GM12878 (cell line): ENCODE measurements around the gene BMPR1B.

Experiments
- CBX5 ChIP-seq: sonication (generic); IDR thresholded peaks from 2 replicates; pipeline ENCODE4 v1.6.1; 2016; ENCODE audit warnings: low read depth, moderate library complexity, mild to moderate bottlenecking, inconsistent platforms
- MTA3 ChIP-seq: IDR thresholded peaks from 2 replicates; pipeline ENCODE4 v1.6.1; 2012; ENCODE audit warnings: low read length, inconsistent platforms, borderline replicate concordance
- POLR2A ChIP-seq: IDR thresholded peaks from 2 replicates; pipeline ENCODE4 v1.6.1; 2011; ENCODE audit warnings: low read depth, mild to moderate bottlenecking, low read length
- RAD21 ChIP-seq: IDR thresholded peaks from 2 replicates; pipeline ENCODE4 v1.6.1; 2011; ENCODE audit warnings: mild to moderate bottlenecking, low read depth, low read length, moderate library complexity; ENCODE audit not compliant: insufficient read depth
- SMC3 ChIP-seq: IDR thresholded peaks from 2 replicates; pipeline ENCODE4 v1.6.1; 2011; ENCODE audit warnings: low read length, improper control_type of control experiment, borderline replicate concordance
- TBL1XR1 ChIP-seq: IDR thresholded peaks from 2 replicates; pipeline ENCODE4 v1.6.1; 2012; ENCODE audit warnings: low read depth, low read length, improper control_type of control experiment
- TCF12 ChIP-seq: IDR thresholded peaks from 2 replicates; pipeline ENCODE4 v1.6.1; 2011; ENCODE audit warnings: low read depth, mild to moderate bottlenecking, low read length
- YY1 ChIP-seq: IDR thresholded peaks from 2 replicates; pipeline ENCODE4 v1.6.1; 2011; ENCODE audit warnings: low read depth, mild to moderate bottlenecking, low read length
- ZNF217 ChIP-seq: fragments of 450-650 bp; IDR thresholded peaks from 2 replicates; pipeline ENCODE4 v1.6.1; 2017; ENCODE audit warnings: antibody characterized with exemption, mild to moderate bottlenecking
- TF ChIP-seq, protein P1 (sequence below), 3 experiments: IDR thresholded peaks in 2 of 3; conservative IDR thresholded peaks in 1 of 3; 2 replicates each; pipeline ENCODE4 v1.5.1; 2011; ENCODE audit warnings: low read depth in 3 of 3, low read length in 3 of 3, mild to moderate bottlenecking in 3 of 3, control low read depth in 2 of 3, moderate library complexity in 2 of 3, inconsistent platforms in 1 of 3, mixed read lengths in 1 of 3; ENCODE audit not compliant: control insufficient read depth in 2 of 3, insufficient read depth in 1 of 3; ENCODE audit errors: extremely low read depth in 1 of 3
- TF ChIP-seq, protein P2 (sequence below): IDR thresholded peaks from 2 replicates; pipeline ENCODE4 v1.6.1; 2012; ENCODE audit warnings: low read depth, low read length, improper control_type of control experiment
- TF ChIP-seq, protein P3 (sequence below): IDR thresholded peaks from 2 replicates; pipeline ENCODE4 v1.6.1; 2012; ENCODE audit warnings: low read depth, low read length, improper control_type of control experiment
- TF ChIP-seq, protein P4 (sequence below): IDR thresholded peaks from 2 replicates; pipeline ENCODE4 v1.6.1; 2011; ENCODE audit warnings: low read depth, low read length, improper control_type of control experiment, borderline replicate concordance
- TF ChIP-seq, protein P5 (sequence below): IDR thresholded peaks from 2 replicates; pipeline ENCODE4 v1.6.1; 2011; ENCODE audit warnings: borderline replicate concordance, low read depth, mild to moderate bottlenecking, moderate library complexity, mixed read lengths, low read length; ENCODE audit not compliant: insufficient read depth; ENCODE audit errors: extremely low read length

DNA sequence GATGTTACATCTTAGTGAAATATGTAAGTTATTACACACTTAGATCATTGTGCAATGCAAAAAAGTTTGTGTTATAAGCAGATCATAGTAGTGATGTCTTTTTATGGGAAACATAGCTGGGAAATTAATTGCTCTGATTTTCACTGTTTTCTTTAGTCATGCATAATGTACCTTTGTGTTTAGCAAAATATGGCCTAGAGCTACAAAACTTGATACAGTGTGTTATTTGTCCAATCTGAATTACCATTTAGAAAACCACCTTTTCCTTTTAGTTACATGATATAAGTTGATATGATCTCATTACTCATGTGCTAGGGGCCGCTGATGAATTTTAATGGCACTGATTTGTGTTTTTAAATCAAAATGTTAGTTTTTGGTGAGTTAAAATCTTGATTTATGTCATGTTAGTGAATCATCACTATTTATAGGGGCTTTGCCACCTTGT, 2.0 kb downstream of the BMPR1B start:
- TF ChIP-seq ZNF217 = no peak
- TF ChIP-seq, protein P1, sequence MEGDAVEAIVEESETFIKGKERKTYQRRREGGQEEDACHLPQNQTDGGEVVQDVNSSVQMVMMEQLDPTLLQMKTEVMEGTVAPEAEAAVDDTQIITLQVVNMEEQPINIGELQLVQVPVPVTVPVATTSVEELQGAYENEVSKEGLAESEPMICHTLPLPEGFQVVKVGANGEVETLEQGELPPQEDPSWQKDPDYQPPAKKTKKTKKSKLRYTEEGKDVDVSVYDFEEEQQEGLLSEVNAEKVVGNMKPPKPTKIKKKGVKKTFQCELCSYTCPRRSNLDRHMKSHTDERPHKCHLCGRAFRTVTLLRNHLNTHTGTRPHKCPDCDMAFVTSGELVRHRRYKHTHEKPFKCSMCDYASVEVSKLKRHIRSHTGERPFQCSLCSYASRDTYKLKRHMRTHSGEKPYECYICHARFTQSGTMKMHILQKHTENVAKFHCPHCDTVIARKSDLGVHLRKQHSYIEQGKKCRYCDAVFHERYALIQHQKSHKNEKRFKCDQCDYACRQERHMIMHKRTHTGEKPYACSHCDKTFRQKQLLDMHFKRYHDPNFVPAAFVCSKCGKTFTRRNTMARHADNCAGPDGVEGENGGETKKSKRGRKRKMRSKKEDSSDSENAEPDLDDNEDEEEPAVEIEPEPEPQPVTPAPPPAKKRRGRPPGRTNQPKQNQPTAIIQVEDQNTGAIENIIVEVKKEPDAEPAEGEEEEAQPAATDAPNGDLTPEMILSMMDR (IDR thresholded peaks at IDR 0.05 in 2 of 3, conservative IDR thresholded peaks at IDR 0.05 in 1 of 3; ENCODE audit: control insufficient read depth in 2 of 3, extremely low read depth in 1 of 3, insufficient read depth in 1 of 3, low read depth in 3 of 3, low read length in 3 of 3) = no peak
- TF ChIP-seq, protein P2, sequence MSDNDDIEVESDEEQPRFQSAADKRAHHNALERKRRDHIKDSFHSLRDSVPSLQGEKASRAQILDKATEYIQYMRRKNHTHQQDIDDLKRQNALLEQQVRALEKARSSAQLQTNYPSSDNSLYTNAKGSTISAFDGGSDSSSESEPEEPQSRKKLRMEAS = no peak
- TF ChIP-seq SMC3 = no peak
- TF ChIP-seq POLR2A = no peak
- no peak for TF ChIP-seq RAD21
- TF ChIP-seq, protein P3, sequence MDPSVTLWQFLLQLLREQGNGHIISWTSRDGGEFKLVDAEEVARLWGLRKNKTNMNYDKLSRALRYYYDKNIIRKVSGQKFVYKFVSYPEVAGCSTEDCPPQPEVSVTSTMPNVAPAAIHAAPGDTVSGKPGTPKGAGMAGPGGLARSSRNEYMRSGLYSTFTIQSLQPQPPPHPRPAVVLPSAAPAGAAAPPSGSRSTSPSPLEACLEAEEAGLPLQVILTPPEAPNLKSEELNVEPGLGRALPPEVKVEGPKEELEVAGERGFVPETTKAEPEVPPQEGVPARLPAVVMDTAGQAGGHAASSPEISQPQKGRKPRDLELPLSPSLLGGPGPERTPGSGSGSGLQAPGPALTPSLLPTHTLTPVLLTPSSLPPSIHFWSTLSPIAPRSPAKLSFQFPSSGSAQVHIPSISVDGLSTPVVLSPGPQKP = no peak
- TF ChIP-seq TCF12 = no peak
- no peak for TF ChIP-seq YY1
- TF ChIP-seq TBL1XR1 = no peak
- no peak for TF ChIP-seq CBX5
- TF ChIP-seq, protein P4, sequence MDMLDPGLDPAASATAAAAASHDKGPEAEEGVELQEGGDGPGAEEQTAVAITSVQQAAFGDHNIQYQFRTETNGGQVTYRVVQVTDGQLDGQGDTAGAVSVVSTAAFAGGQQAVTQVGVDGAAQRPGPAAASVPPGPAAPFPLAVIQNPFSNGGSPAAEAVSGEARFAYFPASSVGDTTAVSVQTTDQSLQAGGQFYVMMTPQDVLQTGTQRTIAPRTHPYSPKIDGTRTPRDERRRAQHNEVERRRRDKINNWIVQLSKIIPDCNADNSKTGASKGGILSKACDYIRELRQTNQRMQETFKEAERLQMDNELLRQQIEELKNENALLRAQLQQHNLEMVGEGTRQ = no peak
- TF ChIP-seq, protein P5, sequence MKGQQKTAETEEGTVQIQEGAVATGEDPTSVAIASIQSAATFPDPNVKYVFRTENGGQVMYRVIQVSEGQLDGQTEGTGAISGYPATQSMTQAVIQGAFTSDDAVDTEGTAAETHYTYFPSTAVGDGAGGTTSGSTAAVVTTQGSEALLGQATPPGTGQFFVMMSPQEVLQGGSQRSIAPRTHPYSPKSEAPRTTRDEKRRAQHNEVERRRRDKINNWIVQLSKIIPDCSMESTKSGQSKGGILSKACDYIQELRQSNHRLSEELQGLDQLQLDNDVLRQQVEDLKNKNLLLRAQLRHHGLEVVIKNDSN = no peak
- no peak for TF ChIP-seq MTA3
